GM12801 (cell line): ENCODE data around the gene MIOX.

Experiments
- CTCF ChIP-seq: IDR thresholded peaks from one replicate; pipeline ENCODE4 v1.5.1; 2011; ENCODE audit warnings: control low read depth; ENCODE audit not compliant: insufficient read length; ENCODE audit errors: extremely low read depth

The MIOX gene

GRCh38 chr22:50525104-50525857 lies 38.6 kb downstream of the MIOX start, which contains the start of gene SCO2:
TSS of gene SCO2 (minus strand) at chr22:50525598. CDS start at chr22:50524411, 1,187 bp downstream.
- TF ChIP-seq CTCF: no peak

- no peak for TF ChIP-seq CTCF
Observed at GRCh38 chr22:50525858-50526107, 39.1 kb downstream of the MIOX start.

GRCh38 chr22:50526108-50526833 lies 39.6 kb downstream of the MIOX start:
- no peak for TF ChIP-seq CTCF

GRCh38 chr22:50526834-50527801 lies 40.5 kb downstream of the MIOX start:
- no peak for TF ChIP-seq CTCF

GRCh38 chr22:50527921-50528681 lies 41.4 kb downstream of the MIOX start:
- TF ChIP-seq CTCF: no peak

GRCh38 chr22:50528682-50529415 lies 42.2 kb downstream of the MIOX start:
- no peak for TF ChIP-seq CTCF
